ENCODE results near the gene F7. TPM values are rescaled to one million over a fixed set of nuclear protein-coding genes. Genes with fewer than 3 reads are reported as not detected.

F7 gene
- total RNA-seq, 1 experiment from 2014 or later, result not detected

Other genes with a start within 250 kb of the F7 start
- gene MCF2L, start 136.6 kb upstream of the F7 start, total RNA-seq (2021; ENCODE audit: unreplicated experiment), result 0.57 TPM
- gene F10, start 17.0 kb downstream of the F7 start, total RNA-seq (2021; ENCODE audit: unreplicated experiment), result 0.18 TPM
- not detected for gene PROZ, start 52.9 kb downstream of the F7 start, total RNA-seq (2021; ENCODE audit: unreplicated experiment)
- 39.7 TPM for gene PCID2, start 102.9 kb downstream of the F7 start, total RNA-seq (2021; ENCODE audit: unreplicated experiment)
- gene CUL4A, start 103.8 kb downstream of the F7 start, total RNA-seq (2021; ENCODE audit: unreplicated experiment), result 80.8 TPM
- gene LAMP1, start 191.4 kb downstream of the F7 start, total RNA-seq (2021; ENCODE audit: unreplicated experiment), result 212 TPM

Measured in Panc1 (cell line).